NK-92 treated with Interleukin-12 subunit alpha and Interleukin-12 subunit beta, amount 100 ng/mL, for 24 hours (cell line): ENCODE results near the gene LIN54.
"Not testable (repeated sequence)": the region's sequence is repeated elsewhere in the genome, so short reads cannot be mapped to it uniquely, and the experiment has no call there.

Experiments used
- DNase-seq: peaks from one replicate; lab custom pipeline; 2025; lab: John Stamatoyannopoulos, UW

The LIN54 gene

GRCh38 chr4:83010522-83011318 is at the start of gene LIN54:
TSS of gene LIN54 (minus strand) at chr4:83010823. CDS start at chr4:82984844, 25,979 bp downstream.
- DNase-seq, result peak; percentile 79

GRCh38 chr4:83054928-83055327 is 44.3 kb upstream of the LIN54 start:
- DNase-seq, result no peak

GRCh38 chr4:83048781-83049180 is 38.2 kb upstream of the LIN54 start:
- DNase-seq, result not testable (repeated sequence)

GRCh38 chr4:83046693-83047473 is 36.3 kb upstream of the LIN54 start:
- no peak for DNase-seq

- no peak for DNase-seq
Measured at GRCh38 chr4:83043801-83044407, 33.3 kb upstream of the LIN54 start.

- DNase-seq, result not testable (repeated sequence)
Measured at GRCh38 chr4:83043157-83043556, 32.5 kb upstream of the LIN54 start.

GRCh38 chr4:83040269-83040668 is 29.6 kb upstream of the LIN54 start:
- DNase-seq, result no peak

- DNase-seq, result no peak
Measured at GRCh38 chr4:83036991-83037665, 26.5 kb upstream of the LIN54 start.

GRCh38 chr4:83034630-83035494 is 24.2 kb upstream of the LIN54 start, which contains the start of gene COPS4:
TSS of gene COPS4 (plus strand) at chr4:83035183. CDS start at chr4:83035225, 42 bp downstream.
- peak; percentile 92 for DNase-seq

GRCh38 chr4:83029688-83030087 is 19.1 kb upstream of the LIN54 start:
- DNase-seq, result no peak

- no peak for DNase-seq
Measured at GRCh38 chr4:83028976-83029375, 18.4 kb upstream of the LIN54 start.

- no peak for DNase-seq
Measured at GRCh38 chr4:83025563-83025962, 14.9 kb upstream of the LIN54 start.

GRCh38 chr4:83024233-83024632 is 13.6 kb upstream of the LIN54 start:
- DNase-seq, result no peak

GRCh38 chr4:83023599-83023998 is 13.0 kb upstream of the LIN54 start:
- DNase-seq, result not testable (repeated sequence)

- DNase-seq, result no peak
Measured at GRCh38 chr4:83022724-83023450, 12.3 kb upstream of the LIN54 start.

- DNase-seq, result no peak
Measured at GRCh38 chr4:83019794-83020494, 9.3 kb upstream of the LIN54 start.

GRCh38 chr4:83013902-83014301 is 3.3 kb upstream of the LIN54 start:
- DNase-seq, result no peak

GRCh38 chr4:83013420-83013867 is 2.8 kb upstream of the LIN54 start:
- no peak for DNase-seq

GRCh38 chr4:83012687-83013419 is 2.2 kb upstream of the LIN54 start:
- DNase-seq, result peak; percentile 92
